Measurements from ENCODE around the gene AHSG.
"Not testable (repeated sequence)": the region's sequence is repeated elsewhere in the genome, so short reads cannot be mapped to it uniquely, and the experiment has no call there.

Gene AHSG

GRCh38 chr3:186577521-186577920, 35.3 kb upstream of the AHSG start:
- Histone ChIP-seq H3K9ac (ENCODE audit: low read depth in 1 of 2, low read length in 2 of 2) (no peak overlapping the region), H3K27ac (ENCODE audit: low read depth, low read length) (no peak overlapping the region), H3K36me3 (ENCODE audit: control insufficient read depth in 1 of 2, insufficient read depth in 2 of 2, low read length in 2 of 2) (peaks cover 38 to 80% of the 10 kb centered on the region in 2 donors), H3K4me3 (ENCODE audit: low read depth in 1 of 2, low read length in 2 of 2) (no peak overlapping the region), H3K27me3 (ENCODE audit: control insufficient read depth in 1 of 2, insufficient read depth in 2 of 2, low read length in 2 of 2) (no peaks in the 10 kb centered on the region), H3K9me3 (ENCODE audit: control insufficient read depth in 1 of 2, low read length in 2 of 2) (no peaks in the 10 kb centered on the region), H3K4me1 (ENCODE audit: control insufficient read depth in 1 of 2, insufficient read depth in 2 of 2, low read length in 2 of 2) (no peaks in the 10 kb centered on the region)

GRCh38 chr3:186580785-186581184, 32.1 kb upstream of the AHSG start:
- Histone ChIP-seq H3K27ac (ENCODE audit: low read depth, low read length) (no peak overlapping the region), H3K4me1 (ENCODE audit: control insufficient read depth in 1 of 2, insufficient read depth in 2 of 2, low read length in 2 of 2) (no peaks in the 10 kb centered on the region), H3K9ac (ENCODE audit: low read depth in 1 of 2, low read length in 2 of 2) (no peak overlapping the region), H3K36me3 (ENCODE audit: control insufficient read depth in 1 of 2, insufficient read depth in 2 of 2, low read length in 2 of 2) (peaks cover 52 to 92% of the 10 kb centered on the region in 2 donors), H3K27me3 (ENCODE audit: control insufficient read depth in 1 of 2, insufficient read depth in 2 of 2, low read length in 2 of 2) (no peaks in the 10 kb centered on the region), H3K4me3 (ENCODE audit: low read depth in 1 of 2, low read length in 2 of 2) (no peak overlapping the region), H3K9me3 (ENCODE audit: control insufficient read depth in 1 of 2, low read length in 2 of 2) (no peaks in the 10 kb centered on the region)

GRCh38 chr3:186582541-186582940, 30.3 kb upstream of the AHSG start:
- no peak overlapping the region for H3K9ac ChIP-seq (ENCODE audit: low read depth in 1 of 2, low read length in 2 of 2)
- peaks cover 37 to 81% of the 10 kb centered on the region in 2 donors for H3K36me3 ChIP-seq (ENCODE audit: control insufficient read depth in 1 of 2, insufficient read depth in 2 of 2, low read length in 2 of 2)
- no peak overlapping the region for H3K27ac ChIP-seq (ENCODE audit: low read depth, low read length)
- no peaks in the 10 kb centered on the region for H3K4me1 ChIP-seq (ENCODE audit: control insufficient read depth in 1 of 2, insufficient read depth in 2 of 2, low read length in 2 of 2)
- no peak overlapping the region for H3K4me3 ChIP-seq (ENCODE audit: low read depth in 1 of 2, low read length in 2 of 2)
- no peaks in the 10 kb centered on the region for H3K9me3 ChIP-seq (ENCODE audit: control insufficient read depth in 1 of 2, low read length in 2 of 2)
- no peaks in the 10 kb centered on the region for H3K27me3 ChIP-seq (ENCODE audit: control insufficient read depth in 1 of 2, insufficient read depth in 2 of 2, low read length in 2 of 2)

GRCh38 chr3:186583831-186584230, 29.0 kb upstream of the AHSG start:
- peaks cover 34 to 69% of the 10 kb centered on the region in 2 donors for H3K36me3 ChIP-seq (ENCODE audit: control insufficient read depth in 1 of 2, insufficient read depth in 2 of 2, low read length in 2 of 2)
- H3K27me3 ChIP-seq (ENCODE audit: control insufficient read depth in 1 of 2, insufficient read depth in 2 of 2, low read length in 2 of 2) = no peaks in the 10 kb centered on the region
- H3K4me1 ChIP-seq (ENCODE audit: control insufficient read depth in 1 of 2, insufficient read depth in 2 of 2, low read length in 2 of 2) = no peaks in the 10 kb centered on the region
- no peaks in the 10 kb centered on the region for H3K9me3 ChIP-seq (ENCODE audit: control insufficient read depth in 1 of 2, low read length in 2 of 2)
- no peak overlapping the region for H3K9ac ChIP-seq (ENCODE audit: low read depth in 1 of 2, low read length in 2 of 2)
- no peak overlapping the region for H3K27ac ChIP-seq (ENCODE audit: low read depth, low read length)
- H3K4me3 ChIP-seq (ENCODE audit: low read depth in 1 of 2, low read length in 2 of 2) = no peak overlapping the region

GRCh38 chr3:186586245-186586644, 26.6 kb upstream of the AHSG start:
- peaks cover 26 to 50% of the 10 kb centered on the region in 2 donors for H3K36me3 ChIP-seq (ENCODE audit: control insufficient read depth in 1 of 2, insufficient read depth in 2 of 2, low read length in 2 of 2)
- not testable (repeated sequence) for H3K4me3 ChIP-seq (ENCODE audit: low read depth in 1 of 2, low read length in 2 of 2); H3K27me3 ChIP-seq (ENCODE audit: control insufficient read depth in 1 of 2, insufficient read depth in 2 of 2, low read length in 2 of 2); H3K9ac ChIP-seq (ENCODE audit: low read depth in 1 of 2, low read length in 2 of 2); H3K27ac ChIP-seq (ENCODE audit: low read depth, low read length); H3K9me3 ChIP-seq (ENCODE audit: control insufficient read depth in 1 of 2, low read length in 2 of 2); H3K4me1 ChIP-seq (ENCODE audit: control insufficient read depth in 1 of 2, insufficient read depth in 2 of 2, low read length in 2 of 2)

- Histone ChIP-seq H3K9ac (ENCODE audit: low read depth in 1 of 2, low read length in 2 of 2) (no peak overlapping the region), H3K36me3 (ENCODE audit: control insufficient read depth in 1 of 2, insufficient read depth in 2 of 2, low read length in 2 of 2) (peaks cover 20 to 40% of the 10 kb centered on the region in 2 donors), H3K9me3 (ENCODE audit: control insufficient read depth in 1 of 2, low read length in 2 of 2) (no peaks in the 10 kb centered on the region), H3K4me3 (ENCODE audit: low read depth in 1 of 2, low read length in 2 of 2) (no peak overlapping the region), H3K4me1 (ENCODE audit: control insufficient read depth in 1 of 2, insufficient read depth in 2 of 2, low read length in 2 of 2) (peaks cover 0 to 7% of the 10 kb centered on the region in 2 donors), H3K27me3 (ENCODE audit: control insufficient read depth in 1 of 2, insufficient read depth in 2 of 2, low read length in 2 of 2) (no peaks in the 10 kb centered on the region), H3K27ac (ENCODE audit: low read depth, low read length) (no peak overlapping the region)
These were observed 25.7 kb upstream of the AHSG start for GRCh38 chr3:186587183-186587582.

GRCh38 chr3:186588632-186589031, 24.2 kb upstream of the AHSG start:
- H3K36me3 ChIP-seq (ENCODE audit: control insufficient read depth in 1 of 2, insufficient read depth in 2 of 2, low read length in 2 of 2) = peaks cover 8 to 26% of the 10 kb centered on the region in 2 donors
- H3K9me3 ChIP-seq (ENCODE audit: control insufficient read depth in 1 of 2, low read length in 2 of 2) = no peaks in the 10 kb centered on the region
- peaks cover 0 to 10% of the 10 kb centered on the region in 2 donors for H3K4me1 ChIP-seq (ENCODE audit: control insufficient read depth in 1 of 2, insufficient read depth in 2 of 2, low read length in 2 of 2)
- no peaks in the 10 kb centered on the region for H3K27me3 ChIP-seq (ENCODE audit: control insufficient read depth in 1 of 2, insufficient read depth in 2 of 2, low read length in 2 of 2)
- H3K4me3 ChIP-seq (ENCODE audit: low read depth in 1 of 2, low read length in 2 of 2) = no peak overlapping the region
- no peak overlapping the region for H3K9ac ChIP-seq (ENCODE audit: low read depth in 1 of 2, low read length in 2 of 2)
- no peak overlapping the region for H3K27ac ChIP-seq (ENCODE audit: low read depth, low read length)

GRCh38 chr3:186589121-186589520, 23.7 kb upstream of the AHSG start:
- Histone ChIP-seq H3K4me3 (ENCODE audit: low read depth in 1 of 2, low read length in 2 of 2) (no peak overlapping the region), H3K27me3 (ENCODE audit: control insufficient read depth in 1 of 2, insufficient read depth in 2 of 2, low read length in 2 of 2) (no peaks in the 10 kb centered on the region), H3K9ac (ENCODE audit: low read depth in 1 of 2, low read length in 2 of 2) (no peak overlapping the region), H3K36me3 (ENCODE audit: control insufficient read depth in 1 of 2, insufficient read depth in 2 of 2, low read length in 2 of 2) (peaks cover 3 to 21% of the 10 kb centered on the region in 2 donors), H3K9me3 (ENCODE audit: control insufficient read depth in 1 of 2, low read length in 2 of 2) (no peaks in the 10 kb centered on the region), H3K27ac (ENCODE audit: low read depth, low read length) (no peak overlapping the region), H3K4me1 (ENCODE audit: control insufficient read depth in 1 of 2, insufficient read depth in 2 of 2, low read length in 2 of 2) (peaks cover under 1 to 14% of the 10 kb centered on the region in 2 donors)

- no peaks in the 10 kb centered on the region for H3K9me3 ChIP-seq (ENCODE audit: control insufficient read depth in 1 of 2, low read length in 2 of 2)
- peaks cover 5 to 19% of the 10 kb centered on the region in 2 donors for H3K4me1 ChIP-seq (ENCODE audit: control insufficient read depth in 1 of 2, insufficient read depth in 2 of 2, low read length in 2 of 2)
- no peak overlapping the region for H3K4me3 ChIP-seq (ENCODE audit: low read depth in 1 of 2, low read length in 2 of 2)
- peaks cover 0 to 12% of the 10 kb centered on the region in 2 donors for H3K36me3 ChIP-seq (ENCODE audit: control insufficient read depth in 1 of 2, insufficient read depth in 2 of 2, low read length in 2 of 2)
- no peak overlapping the region for H3K9ac ChIP-seq (ENCODE audit: low read depth in 1 of 2, low read length in 2 of 2)
- no peak overlapping the region for H3K27ac ChIP-seq (ENCODE audit: low read depth, low read length)
- H3K27me3 ChIP-seq (ENCODE audit: control insufficient read depth in 1 of 2, insufficient read depth in 2 of 2, low read length in 2 of 2) = no peaks in the 10 kb centered on the region
These were observed 22.8 kb upstream of the AHSG start for GRCh38 chr3:186589856-186590579.

GRCh38 chr3:186590580-186591295, 22.1 kb upstream of the AHSG start:
- no peak overlapping the region for H3K27ac ChIP-seq (ENCODE audit: low read depth, low read length)
- H3K9ac ChIP-seq (ENCODE audit: low read depth in 1 of 2, low read length in 2 of 2) = no peak overlapping the region
- H3K4me1 ChIP-seq (ENCODE audit: control insufficient read depth in 1 of 2, insufficient read depth in 2 of 2, low read length in 2 of 2) = peaks cover 5 to 19% of the 10 kb centered on the region in 2 donors
- peaks cover 0 to 5% of the 10 kb centered on the region in 2 donors for H3K36me3 ChIP-seq (ENCODE audit: control insufficient read depth in 1 of 2, insufficient read depth in 2 of 2, low read length in 2 of 2)
- no peaks in the 10 kb centered on the region for H3K27me3 ChIP-seq (ENCODE audit: control insufficient read depth in 1 of 2, insufficient read depth in 2 of 2, low read length in 2 of 2)
- no peak overlapping the region for H3K4me3 ChIP-seq (ENCODE audit: low read depth in 1 of 2, low read length in 2 of 2)
- H3K9me3 ChIP-seq (ENCODE audit: control insufficient read depth in 1 of 2, low read length in 2 of 2) = no peaks in the 10 kb centered on the region

All from duodenal mucosa (tissue), 2 donors.